Mammary epithelial cell (primary cell): Measurements from ENCODE around the gene DEPP1.

Experiments used
- CTCF ChIP-seq, 2 donors: IDR thresholded peaks in 1 of 2; conservative IDR thresholded peaks in 1 of 2; 2 replicates each; pipeline ENCODE4 v1.5.1; 2011 to 2012; ENCODE audit warnings: inconsistent platforms in 2 of 2, low read length in 2 of 2, mild to moderate bottlenecking in 2 of 2, control low read depth in 1 of 2, low read depth in 1 of 2; ENCODE audit not compliant: insufficient read depth in 1 of 2; ENCODE audit errors: extremely low read depth in 1 of 2
- EZH2 ChIP-seq: IDR thresholded peaks from 2 replicates; pipeline ENCODE4 v1.6.1; 2012; ENCODE audit warnings: low read length, inconsistent platforms, borderline replicate concordance

GRCh38 chr10:44979281-44980191 is 927 bp upstream of the DEPP1 start:
- TF ChIP-seq CTCF (conservative IDR thresholded peaks at IDR 0.05 in 1 of 2, IDR thresholded peaks at IDR 0.05 in 1 of 2; ENCODE audit: extremely low read depth in 1 of 2, insufficient read depth in 1 of 2, low read depth in 1 of 2, low read length in 2 of 2) (no peak), EZH2 (no peak)
